IPS-18a (cell line): ENCODE measurements around the gene PLEKHG3.
"Not testable (repeated sequence)": the region's sequence is repeated elsewhere in the genome, so short reads cannot be mapped to it uniquely, and the experiment has no call there.

Experiments used
- H3K27ac ChIP-seq: one replicate; pipeline ENCODE4 v1.5.1; 2013; ENCODE audit warnings: low read length
- H3K27me3 ChIP-seq: one replicate; pipeline ENCODE4 v1.6.1; 2013; ENCODE audit warnings: mild to moderate bottlenecking, low read length; ENCODE audit not compliant: control insufficient read depth, insufficient read depth
- H3K36me3 ChIP-seq: one replicate; pipeline ENCODE4 v1.6.1; 2013; ENCODE audit warnings: low read depth, low read length; ENCODE audit not compliant: control insufficient read depth
- H3K4me1 ChIP-seq: one replicate; pipeline ENCODE4 v1.6.1; 2013; ENCODE audit warnings: low read depth, low read length; ENCODE audit not compliant: control insufficient read depth
- H3K4me3 ChIP-seq: one replicate; pipeline ENCODE4 v1.5.1; 2013; ENCODE audit warnings: low read length
- H3K9ac ChIP-seq: one replicate; pipeline ENCODE4 v1.6.1; 2013; ENCODE audit warnings: mild to moderate bottlenecking, low read length, moderate library complexity
- H3K9me3 ChIP-seq: one replicate; pipeline ENCODE4 v1.6.1; 2013; ENCODE audit warnings: low read depth, low read length; ENCODE audit not compliant: control insufficient read depth

PLEKHG3 gene

DNA sequence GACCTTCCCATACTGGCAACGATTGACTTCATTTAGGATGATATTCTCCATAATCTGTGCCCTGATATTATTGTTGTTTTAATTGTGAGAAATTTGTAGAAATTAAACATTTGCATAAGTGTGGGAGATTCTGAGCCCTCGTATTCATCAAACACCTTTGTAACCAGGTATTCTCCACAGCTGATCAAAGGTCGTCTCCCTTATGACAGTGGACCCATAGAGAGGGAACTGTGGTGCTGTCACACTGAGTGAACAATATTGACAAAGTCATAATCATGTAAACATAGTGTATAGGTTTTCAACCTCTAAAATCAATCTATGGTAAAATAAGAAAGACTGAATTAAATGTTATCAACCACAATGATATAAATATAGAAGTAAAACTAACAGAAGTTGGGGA lies 14.9 kb upstream of the PLEKHG3 start:
- H3K36me3 ChIP-seq = no peaks in the 10 kb centered on the region
- no peaks in the 10 kb centered on the region for H3K4me1 ChIP-seq
- H3K9me3 ChIP-seq = no peaks in the 10 kb centered on the region
- H3K27ac ChIP-seq = no peak overlapping the region
- peaks cover 15% of the 10 kb centered on the region for H3K27me3 ChIP-seq
- no peak overlapping the region for H3K4me3 ChIP-seq
- no peak overlapping the region for H3K9ac ChIP-seq

DNA sequence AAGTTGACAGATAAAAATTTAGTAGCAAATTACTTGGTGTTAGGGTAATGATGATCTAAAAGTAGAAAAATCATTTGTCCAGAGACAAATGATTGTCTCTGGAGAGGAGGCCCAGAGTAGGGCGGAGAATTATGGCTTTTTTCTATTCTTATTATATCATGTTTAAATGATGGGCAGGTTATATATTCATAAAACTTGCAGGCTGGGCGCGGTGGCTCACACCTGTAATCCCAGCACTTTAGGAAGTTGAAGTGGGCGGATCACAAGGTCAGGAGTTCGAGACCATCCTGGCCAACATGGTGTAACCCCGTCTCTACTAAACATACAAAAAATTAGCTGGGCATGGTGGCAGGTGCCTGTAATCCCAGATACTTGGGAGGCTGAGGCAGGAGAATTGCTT lies 13.6 kb upstream of the PLEKHG3 start:
- not testable (repeated sequence) for H3K9me3 ChIP-seq, H3K9ac ChIP-seq, H3K4me1 ChIP-seq, H3K36me3 ChIP-seq, H3K4me3 ChIP-seq, H3K27ac ChIP-seq
- peaks cover 15% of the 10 kb centered on the region for H3K27me3 ChIP-seq

DNA sequence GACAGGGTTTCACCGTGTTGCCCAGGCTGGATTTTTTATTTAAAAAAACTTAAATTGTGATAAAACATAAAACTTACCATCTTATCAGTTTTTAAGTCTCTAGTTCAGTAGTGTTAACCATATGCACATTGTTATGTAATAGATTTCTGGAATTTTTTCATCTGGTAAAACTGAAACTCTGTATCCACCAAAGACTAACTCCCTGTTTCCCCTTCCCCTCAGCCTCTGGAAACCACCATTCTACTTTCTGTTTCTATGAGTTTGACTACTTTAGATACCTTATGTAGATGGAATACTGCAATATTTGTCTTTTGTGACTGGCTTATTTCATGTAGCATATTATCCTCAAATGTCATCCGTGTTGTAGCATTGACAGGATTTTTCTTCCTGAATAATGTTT lies 12.8 kb upstream of the PLEKHG3 start:
- H3K27me3 ChIP-seq = peaks cover 15% of the 10 kb centered on the region
- H3K4me3 ChIP-seq = no peak overlapping the region
- no peak overlapping the region for H3K27ac ChIP-seq
- H3K9me3 ChIP-seq = no peaks in the 10 kb centered on the region
- no peak overlapping the region for H3K9ac ChIP-seq
- H3K36me3 ChIP-seq = no peaks in the 10 kb centered on the region
- peaks cover 2% of the 10 kb centered on the region for H3K4me1 ChIP-seq

DNA sequence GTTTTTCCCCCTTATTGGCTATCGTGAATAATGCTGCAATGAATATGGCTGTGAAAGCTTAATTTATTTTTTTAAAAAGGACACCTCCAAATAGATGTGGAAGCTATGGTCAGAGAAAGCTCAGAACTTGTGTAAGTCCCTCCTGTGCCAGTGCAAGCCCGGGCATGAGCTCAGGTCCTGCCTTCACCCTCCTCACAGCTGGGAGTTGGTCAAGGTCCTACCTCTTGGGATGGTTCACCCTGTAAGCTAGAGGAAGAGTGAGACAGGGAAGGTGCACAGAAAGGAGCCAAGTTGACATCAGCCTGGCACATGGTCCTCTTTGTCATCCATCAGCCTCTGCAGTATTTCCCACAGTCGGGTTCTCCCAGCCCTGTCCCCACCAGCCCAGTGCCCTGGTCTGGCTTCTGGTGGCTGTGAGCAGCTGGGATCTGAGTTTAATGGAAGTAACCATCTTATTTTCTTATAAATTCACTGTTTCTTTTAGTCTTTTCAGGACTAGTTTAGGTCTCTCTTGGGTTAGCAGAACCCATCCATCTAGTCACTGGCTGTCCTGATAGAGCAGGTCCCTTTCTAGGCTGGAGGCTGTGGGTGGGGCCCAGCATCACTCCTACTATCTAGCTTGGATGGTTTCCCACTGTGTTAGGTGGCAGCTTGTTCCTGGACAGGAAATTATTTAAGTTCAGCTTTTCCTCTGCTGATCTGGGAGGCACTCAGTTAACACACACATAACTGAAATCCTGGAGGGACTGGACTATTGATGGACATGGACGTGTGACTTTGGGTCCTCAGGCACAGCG lies 11.8 kb upstream of the PLEKHG3 start:
- Histone ChIP-seq H3K4me1 (peaks cover 4% of the 10 kb centered on the region), H3K36me3 (no peaks in the 10 kb centered on the region), H3K9me3 (no peaks in the 10 kb centered on the region), H3K27ac (no peak overlapping the region), H3K27me3 (peaks cover 15% of the 10 kb centered on the region), H3K4me3 (no peak overlapping the region), H3K9ac (no peak overlapping the region)

DNA sequence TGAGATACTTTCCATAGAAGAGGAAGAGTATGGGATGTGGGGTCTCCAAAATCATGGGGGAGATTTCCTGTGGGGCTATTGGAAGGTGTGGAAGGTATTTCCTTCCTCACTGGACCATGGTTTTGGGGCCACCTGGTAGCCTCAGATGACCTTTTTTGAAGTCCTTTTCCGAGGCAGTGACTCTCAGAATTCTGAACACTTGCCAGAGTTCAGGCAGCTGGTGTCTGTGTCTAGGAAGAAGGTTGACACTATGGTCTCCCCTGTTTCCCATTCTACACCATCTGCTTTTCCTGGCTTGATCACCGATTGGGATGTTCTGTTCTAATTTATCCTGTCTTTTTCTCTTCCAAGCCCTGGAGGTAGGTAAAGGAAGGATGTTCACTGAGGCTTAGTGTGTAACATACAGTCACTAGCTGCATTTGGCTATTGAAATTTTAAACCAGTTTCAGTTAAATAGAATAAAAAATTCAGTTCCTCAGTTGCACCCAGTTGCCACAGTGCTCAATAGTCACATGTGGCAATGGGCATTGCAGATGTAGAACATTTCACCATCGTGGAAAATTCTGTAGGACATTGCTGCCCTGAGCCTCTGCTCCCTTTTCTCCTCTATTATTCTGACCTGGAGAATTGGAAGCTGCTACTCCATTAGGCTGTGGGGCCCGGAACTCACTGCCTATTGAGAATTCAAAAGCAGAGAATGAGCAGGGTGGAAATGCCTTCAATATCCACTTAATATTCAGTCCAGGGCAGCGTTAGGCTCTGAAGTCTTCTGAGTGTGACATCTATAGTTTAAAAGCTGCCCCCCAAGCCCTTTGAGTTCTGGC lies 11.0 kb upstream of the PLEKHG3 start:
- H3K27ac ChIP-seq = no peak overlapping the region
- no peak overlapping the region for H3K4me3 ChIP-seq
- peaks cover 6% of the 10 kb centered on the region for H3K4me1 ChIP-seq
- H3K9me3 ChIP-seq = no peaks in the 10 kb centered on the region
- H3K9ac ChIP-seq = no peak overlapping the region
- H3K27me3 ChIP-seq = peaks cover 8% of the 10 kb centered on the region
- H3K36me3 ChIP-seq = no peaks in the 10 kb centered on the region

DNA sequence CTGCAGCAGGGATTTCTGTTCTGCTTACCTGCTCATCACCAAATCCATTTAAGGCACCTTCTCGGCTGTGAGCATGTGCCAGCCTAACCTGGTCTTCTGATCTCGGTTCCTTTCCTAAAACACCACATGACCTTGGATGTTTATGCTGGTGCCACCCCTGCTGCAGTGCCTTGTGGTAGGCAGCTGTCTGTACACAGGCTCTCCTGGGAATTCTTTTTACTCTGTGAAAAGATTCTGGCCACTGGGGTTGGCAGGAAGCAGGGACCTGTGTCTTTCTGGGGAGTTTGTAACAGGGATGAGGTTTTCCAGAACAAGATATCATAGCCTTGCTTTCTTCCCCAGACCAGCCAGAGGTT lies 10.4 kb upstream of the PLEKHG3 start:
- no peak overlapping the region for H3K4me3 ChIP-seq
- H3K9ac ChIP-seq = no peak overlapping the region
- peaks cover 12% of the 10 kb centered on the region for H3K4me1 ChIP-seq
- no peaks in the 10 kb centered on the region for H3K9me3 ChIP-seq
- no peak overlapping the region for H3K27ac ChIP-seq
- H3K36me3 ChIP-seq = no peaks in the 10 kb centered on the region
- peaks cover 2% of the 10 kb centered on the region for H3K27me3 ChIP-seq

DNA sequence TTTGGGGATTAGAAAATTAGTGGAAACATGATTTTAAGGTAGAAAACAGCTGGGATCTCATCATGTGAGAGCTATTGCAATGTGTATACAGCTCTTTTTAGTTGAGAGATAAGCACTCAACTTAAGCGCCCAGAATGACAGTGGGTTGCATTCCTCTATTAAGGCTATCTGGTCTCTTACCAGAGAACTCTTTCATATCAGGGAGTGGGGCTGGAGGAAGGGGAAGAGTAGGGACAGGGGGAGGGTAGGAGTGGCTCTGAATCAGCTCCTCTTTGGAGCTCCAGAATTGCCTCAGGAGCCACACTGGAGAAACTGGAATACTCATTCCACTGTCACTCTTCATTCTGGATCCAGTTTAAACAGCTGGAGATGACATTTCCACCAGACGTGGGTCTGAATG lies 9.2 kb upstream of the PLEKHG3 start:
- peaks cover 19% of the 10 kb centered on the region for H3K4me1 ChIP-seq
- H3K9ac ChIP-seq = no peak overlapping the region
- no peak overlapping the region for H3K27ac ChIP-seq
- no peaks in the 10 kb centered on the region for H3K36me3 ChIP-seq
- no peaks in the 10 kb centered on the region for H3K27me3 ChIP-seq
- no peak overlapping the region for H3K4me3 ChIP-seq
- no peaks in the 10 kb centered on the region for H3K9me3 ChIP-seq

DNA sequence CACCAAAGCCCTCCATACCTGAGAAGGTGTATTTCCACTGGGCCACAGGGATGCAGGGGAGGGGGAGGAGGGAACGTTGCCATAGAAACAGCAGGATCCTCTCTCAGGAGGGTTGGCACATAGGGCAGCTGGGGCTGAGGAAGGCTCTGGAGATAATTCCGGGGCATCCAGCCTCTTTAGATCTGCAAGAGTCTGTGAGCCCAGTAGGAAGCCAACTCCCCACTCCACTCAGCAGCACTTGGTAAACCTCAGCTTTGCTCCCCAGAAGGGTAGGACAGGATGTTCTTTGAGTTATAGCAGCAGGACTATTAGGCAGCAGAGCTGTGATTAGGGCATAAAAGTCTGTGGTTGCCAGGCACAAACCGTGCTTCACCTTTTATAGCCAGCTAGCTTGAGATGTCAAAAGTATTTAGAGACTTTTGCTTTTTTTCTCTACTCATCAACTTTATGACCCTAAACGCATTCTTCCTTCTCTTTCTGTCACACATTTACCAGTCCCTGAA lies 7.8 kb upstream of the PLEKHG3 start:
- Histone ChIP-seq H3K4me1 (peaks cover 31% of the 10 kb centered on the region), H3K9me3 (no peaks in the 10 kb centered on the region), H3K9ac (no peak overlapping the region), H3K27ac (no peak overlapping the region), H3K4me3 (no peak overlapping the region), H3K36me3 (no peaks in the 10 kb centered on the region), H3K27me3 (no peaks in the 10 kb centered on the region)

DNA sequence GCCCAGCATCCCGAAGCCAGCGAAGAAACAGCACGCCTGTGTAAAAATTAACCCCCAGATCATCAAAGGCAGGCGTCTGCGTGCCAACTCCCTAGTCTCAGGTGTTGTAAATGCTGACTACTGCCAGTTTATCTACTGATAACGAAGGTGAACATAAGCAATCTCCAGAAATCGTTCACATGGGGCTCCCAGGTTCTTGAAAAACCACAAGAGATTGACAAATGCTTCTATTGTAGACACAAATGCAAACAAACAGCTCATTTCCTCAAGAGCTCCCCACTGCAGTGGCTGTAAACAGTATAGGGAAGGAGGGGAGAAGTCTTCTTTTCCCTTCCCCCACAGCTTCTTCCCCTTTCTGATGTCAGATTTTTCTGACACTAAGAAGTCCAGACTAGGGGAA lies 5.3 kb upstream of the PLEKHG3 start:
- Histone ChIP-seq H3K4me1 (peaks cover 43% of the 10 kb centered on the region), H3K9ac (no peak overlapping the region), H3K4me3 (no peak overlapping the region), H3K27me3 (peaks cover 11% of the 10 kb centered on the region), H3K9me3 (no peaks in the 10 kb centered on the region), H3K36me3 (no peaks in the 10 kb centered on the region), H3K27ac (no peak overlapping the region)

DNA sequence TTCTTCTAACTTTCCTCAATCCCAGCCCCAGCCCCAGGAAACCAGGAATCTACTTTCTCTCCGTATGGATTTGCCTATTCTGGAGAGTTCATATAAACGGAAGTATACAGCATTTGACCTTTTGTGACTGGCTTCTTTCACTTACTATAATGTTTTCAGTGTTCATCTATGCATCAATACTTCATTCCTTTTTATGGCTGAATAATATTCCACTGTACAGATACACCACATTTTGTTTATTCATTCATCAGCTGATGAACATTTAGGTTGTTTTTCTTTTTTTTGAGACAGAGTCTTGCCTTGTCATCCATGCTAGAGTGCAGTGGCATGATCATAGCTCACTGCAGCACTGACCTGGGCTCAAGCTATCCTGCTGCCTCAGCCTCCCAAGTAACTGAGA lies 3.9 kb upstream of the PLEKHG3 start:
- H3K36me3 ChIP-seq = no peaks in the 10 kb centered on the region
- H3K27ac ChIP-seq = no peak overlapping the region
- no peak overlapping the region for H3K9ac ChIP-seq
- peaks cover 11% of the 10 kb centered on the region for H3K27me3 ChIP-seq
- no peaks in the 10 kb centered on the region for H3K9me3 ChIP-seq
- no peak overlapping the region for H3K4me3 ChIP-seq
- H3K4me1 ChIP-seq = peaks cover 43% of the 10 kb centered on the region

DNA sequence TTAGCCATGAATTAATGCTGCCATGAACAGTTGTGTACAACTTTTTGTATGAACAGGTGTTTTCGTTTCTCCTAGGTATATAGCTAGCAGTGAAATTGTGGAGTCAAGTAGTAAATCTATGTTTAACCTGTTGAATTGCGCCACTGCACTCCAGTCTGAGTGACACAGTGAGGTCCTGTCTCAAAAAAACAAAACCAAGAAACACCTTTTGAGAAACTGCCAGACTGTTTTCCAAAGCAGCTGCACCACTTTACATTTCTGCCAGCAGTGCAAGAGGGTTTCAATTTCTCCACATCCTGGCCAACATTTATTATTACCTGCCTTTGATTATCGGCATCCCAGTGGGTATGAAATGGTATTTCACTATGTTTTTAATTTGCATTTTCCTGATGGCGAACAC lies 3.3 kb upstream of the PLEKHG3 start:
- no peak overlapping the region for H3K9ac ChIP-seq
- H3K27me3 ChIP-seq = peaks cover 11% of the 10 kb centered on the region
- H3K4me3 ChIP-seq = no peak overlapping the region
- H3K36me3 ChIP-seq = no peaks in the 10 kb centered on the region
- H3K4me1 ChIP-seq = peaks cover 46% of the 10 kb centered on the region
- no peak overlapping the region for H3K27ac ChIP-seq
- H3K9me3 ChIP-seq = no peaks in the 10 kb centered on the region
